Measurements from ENCODE around the gene DCTN1.
A peak's percentile ranks its signal among the peaks of the same experiment; 100 is the strongest.
"Not testable (repeated sequence)": the region's sequence is repeated elsewhere in the genome, so short reads cannot be mapped to it uniquely, and the experiment has no call there.

The DCTN1 gene

DNA sequence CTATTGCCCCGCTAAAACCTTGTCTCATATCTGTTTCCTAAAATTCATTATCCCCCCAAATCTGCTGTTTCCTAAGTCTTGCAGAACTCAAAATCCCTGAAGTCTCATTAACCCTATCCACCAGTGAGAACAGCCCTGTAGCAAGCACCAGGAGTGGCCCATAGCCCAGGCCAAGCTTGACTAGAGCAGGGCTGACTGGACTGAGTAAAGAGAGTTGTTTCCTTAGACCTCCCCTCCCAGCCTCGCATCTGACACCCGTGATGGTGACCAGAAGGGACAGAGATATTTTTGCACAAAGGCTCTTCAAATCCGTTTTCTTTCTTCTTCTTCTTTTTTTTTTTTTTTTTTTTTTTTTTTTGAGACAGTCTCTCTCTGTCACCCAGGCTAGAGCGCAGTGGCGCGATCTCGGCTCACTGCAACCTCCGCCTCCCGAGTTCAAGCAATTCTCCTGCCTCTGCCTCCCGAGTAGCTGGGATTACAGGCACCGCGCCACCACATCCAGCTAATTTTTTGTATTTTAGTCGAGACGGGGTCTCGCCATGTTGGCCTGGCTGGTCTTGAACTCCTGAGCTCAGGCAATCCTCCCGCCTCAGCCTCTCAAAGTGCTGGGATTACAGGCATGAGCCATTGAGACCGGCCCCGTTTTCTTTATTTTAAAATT lies 40.5 kb upstream of the DCTN1 start:
- not testable (repeated sequence) for H3K4me1 ChIP-seq (ENCODE audit: insufficient read depth, low read length); H3K27me3 ChIP-seq (ENCODE audit: insufficient read depth, low read length); H3K27ac ChIP-seq (ENCODE audit: low read depth, low read length); H3K9me3 ChIP-seq (ENCODE audit: insufficient read depth, low read depth, low read length)
- WGBS: 86% methylated on average over 19 of the region's 19 CpGs
- Histone ChIP-seq H3K9ac (ENCODE audit: low read depth, low read length) (0 out of 2 replicates have a peak overlapping the region, but pooled peaks have one; percentile 63), H3K4me3 (ENCODE audit: low read length) (peak overlapping the region; percentile 86), H3K36me3 (ENCODE audit: insufficient read depth, low read length) (peaks cover 12% of the 10 kb centered on the region)

DNA sequence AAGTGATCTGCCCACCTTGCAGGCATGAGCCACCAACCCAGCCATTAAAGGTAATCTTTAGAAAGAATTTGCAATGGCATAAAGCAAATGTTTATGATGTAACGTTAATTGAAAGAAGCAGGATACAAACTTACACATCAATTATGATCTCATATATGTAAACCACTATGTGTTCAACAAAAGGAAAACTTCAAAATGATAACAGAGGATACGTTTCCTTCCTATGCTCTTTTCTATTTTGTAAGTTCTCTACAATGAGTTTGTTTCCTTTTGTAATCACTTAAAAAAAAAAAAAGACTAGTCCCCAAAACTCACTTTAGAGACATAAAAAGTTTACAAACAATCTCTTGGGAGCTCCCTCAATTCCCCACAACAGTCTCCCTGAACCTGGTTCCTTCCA lies 39.9 kb upstream of the DCTN1 start:
- H3K36me3 ChIP-seq (ENCODE audit: insufficient read depth, low read length): peaks cover 6% of the 10 kb centered on the region
- H3K9ac ChIP-seq (ENCODE audit: low read depth, low read length): no peak overlapping the region
- WGBS: 100% methylated on average over 1 of the region's 2 CpGs
- H3K27ac ChIP-seq (ENCODE audit: low read depth, low read length): no peak overlapping the region
- H3K4me1 ChIP-seq (ENCODE audit: insufficient read depth, low read length): no peaks in the 10 kb centered on the region
- H3K4me3 ChIP-seq (ENCODE audit: low read length): no peak overlapping the region
- peaks cover 5% of the 10 kb centered on the region for H3K27me3 ChIP-seq (ENCODE audit: insufficient read depth, low read length)
- no peaks in the 10 kb centered on the region for H3K9me3 ChIP-seq (ENCODE audit: insufficient read depth, low read depth, low read length)

DNA sequence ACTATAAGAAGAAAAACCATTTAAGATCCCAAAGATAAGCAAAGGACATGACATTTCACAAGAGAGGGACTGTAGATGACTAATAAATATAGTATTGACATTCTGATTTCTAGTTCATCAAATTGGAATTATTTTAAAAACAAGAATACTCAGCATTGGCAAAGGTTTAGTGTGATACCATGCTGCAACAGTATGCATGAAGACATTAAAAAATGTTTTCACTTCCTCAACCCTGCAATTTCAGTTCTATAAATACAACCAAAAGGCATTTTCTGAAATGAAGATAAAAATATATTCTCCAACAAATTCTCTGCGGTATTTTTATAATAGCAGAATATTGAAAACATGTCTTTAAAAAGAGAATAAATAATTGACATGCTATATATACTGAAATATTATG lies 39.2 kb upstream of the DCTN1 start:
- peaks cover 5% of the 10 kb centered on the region for H3K27me3 ChIP-seq (ENCODE audit: insufficient read depth, low read length)
- no CpG with 5 or more reads among the region's 1 CpG for WGBS
- no peaks in the 10 kb centered on the region for H3K4me1 ChIP-seq (ENCODE audit: insufficient read depth, low read length)
- H3K9me3 ChIP-seq (ENCODE audit: insufficient read depth, low read depth, low read length): no peaks in the 10 kb centered on the region
- no peak overlapping the region for H3K9ac ChIP-seq (ENCODE audit: low read depth, low read length)
- no peak overlapping the region for H3K4me3 ChIP-seq (ENCODE audit: low read length)
- no peaks in the 10 kb centered on the region for H3K36me3 ChIP-seq (ENCODE audit: insufficient read depth, low read length)
- H3K27ac ChIP-seq (ENCODE audit: low read depth, low read length): no peak overlapping the region

DNA sequence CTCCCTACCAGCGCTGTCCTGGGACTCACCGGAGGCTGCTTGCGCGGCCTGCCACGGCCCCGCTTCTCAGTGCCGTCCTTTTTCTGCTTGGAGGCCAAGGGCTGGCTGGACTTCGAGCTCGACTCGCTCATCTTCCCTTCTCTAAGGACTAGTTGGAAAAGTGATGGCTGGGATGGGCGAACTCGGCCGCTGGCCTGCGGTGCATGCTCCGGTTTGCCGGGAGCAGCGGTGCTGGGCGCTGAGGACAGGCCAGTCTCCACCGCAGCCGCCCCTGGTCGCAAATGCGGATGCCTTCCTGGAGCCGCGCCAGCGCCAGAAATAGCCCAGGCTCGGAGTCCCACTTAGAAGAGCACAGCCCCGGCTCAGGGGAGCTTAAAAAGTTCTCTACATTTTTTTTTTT lies 38.2 kb upstream of the DCTN1 start:
- 94% methylated on average over 27 of the region's 27 CpGs for WGBS
- no peaks in the 10 kb centered on the region for H3K4me1 ChIP-seq (ENCODE audit: insufficient read depth, low read length)

DNA sequence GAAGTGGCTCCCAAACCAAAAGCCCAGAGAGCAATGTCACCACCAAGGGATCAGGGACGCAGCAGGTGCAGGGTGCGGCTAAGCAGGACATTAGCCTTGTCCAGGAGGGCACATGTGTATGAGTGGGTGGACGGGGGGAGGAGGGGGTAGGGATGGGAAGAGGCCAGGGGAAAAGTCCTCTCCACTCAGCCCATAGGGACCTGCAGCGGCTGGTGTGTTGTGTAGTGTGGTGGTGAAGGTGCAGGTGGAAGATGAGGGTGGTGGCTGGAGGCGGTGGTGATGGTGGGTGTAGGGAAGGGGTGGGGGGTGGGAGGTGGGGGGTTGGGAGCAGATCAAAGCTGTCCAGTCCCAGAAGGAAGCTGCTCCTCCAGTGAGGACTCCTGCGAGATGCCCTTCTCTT lies 37.7 kb upstream of the DCTN1 start:
- Histone ChIP-seq H3K9me3 (ENCODE audit: insufficient read depth, low read depth, low read length) (no peaks in the 10 kb centered on the region), H3K9ac (ENCODE audit: low read depth, low read length) (no peak overlapping the region), H3K27me3 (ENCODE audit: insufficient read depth, low read length) (peaks cover 11% of the 10 kb centered on the region), H3K36me3 (ENCODE audit: insufficient read depth, low read length) (no peaks in the 10 kb centered on the region), H3K4me3 (ENCODE audit: low read length) (no peak overlapping the region), H3K27ac (ENCODE audit: low read depth, low read length) (no peak overlapping the region), H3K4me1 (ENCODE audit: insufficient read depth, low read length) (no peaks in the 10 kb centered on the region)
- WGBS: 87% methylated on average over 4 of the region's 6 CpGs

More for the DNA sequence above, 38.2 kb upstream of the DCTN1 start:
- Histone ChIP-seq H3K9ac (ENCODE audit: low read depth, low read length) (no peak overlapping the region), H3K36me3 (ENCODE audit: insufficient read depth, low read length) (no peaks in the 10 kb centered on the region), H3K27ac (ENCODE audit: low read depth, low read length) (no peak overlapping the region), H3K27me3 (ENCODE audit: insufficient read depth, low read length) (peaks cover 11% of the 10 kb centered on the region), H3K4me3 (ENCODE audit: low read length) (no peak overlapping the region), H3K9me3 (ENCODE audit: insufficient read depth, low read depth, low read length) (no peaks in the 10 kb centered on the region)

DNA sequence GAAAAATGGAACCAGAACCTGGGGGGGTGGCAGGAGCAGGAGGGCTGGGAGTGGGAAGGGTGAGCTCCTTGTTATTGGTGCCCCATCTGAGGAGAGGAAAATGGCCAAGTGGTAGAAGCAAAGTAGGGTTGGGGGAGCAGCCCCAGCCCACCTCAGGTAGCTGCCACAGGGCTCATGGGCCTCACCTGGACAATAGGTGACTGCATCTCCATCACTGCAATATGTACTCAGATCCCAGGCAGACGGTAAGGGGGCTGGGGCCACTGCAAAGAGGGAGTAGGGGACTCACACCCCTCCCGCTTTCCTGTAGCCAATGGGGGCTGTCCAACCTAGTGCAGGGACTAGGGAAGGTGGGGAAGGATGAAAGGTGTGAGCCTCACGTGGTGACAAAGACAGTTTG lies 37.1 kb upstream of the DCTN1 start:
- Histone ChIP-seq H3K9ac (ENCODE audit: low read depth, low read length) (no peak overlapping the region), H3K4me1 (ENCODE audit: insufficient read depth, low read length) (no peaks in the 10 kb centered on the region), H3K4me3 (ENCODE audit: low read length) (no peak overlapping the region), H3K27me3 (ENCODE audit: insufficient read depth, low read length) (peaks cover 11% of the 10 kb centered on the region), H3K9me3 (ENCODE audit: insufficient read depth, low read depth, low read length) (no peaks in the 10 kb centered on the region), H3K27ac (ENCODE audit: low read depth, low read length) (no peak overlapping the region), H3K36me3 (ENCODE audit: insufficient read depth, low read length) (no peaks in the 10 kb centered on the region)
- 79% methylated on average over 3 of the region's 3 CpGs for WGBS

DNA sequence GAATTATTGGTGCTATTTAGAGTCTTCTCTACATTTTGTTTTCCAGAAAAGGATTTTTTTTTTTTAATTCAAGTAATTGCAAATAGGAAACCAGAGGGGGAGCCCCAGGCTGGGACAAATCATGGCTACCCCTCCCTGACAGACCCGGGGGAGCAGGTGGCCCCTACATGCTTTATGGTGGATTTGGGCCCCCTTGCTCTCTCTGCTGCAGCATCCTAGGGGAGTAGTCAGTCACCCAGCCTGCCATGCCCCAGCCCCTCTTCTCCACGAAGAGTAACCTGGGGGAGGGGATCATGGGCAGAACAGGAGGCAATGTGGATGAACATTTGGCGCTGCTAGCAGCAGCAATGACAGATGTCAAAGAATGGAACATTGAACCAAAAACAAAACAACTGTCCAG lies 36.7 kb upstream of the DCTN1 start:
- Histone ChIP-seq H3K36me3 (ENCODE audit: insufficient read depth, low read length) (no peaks in the 10 kb centered on the region), H3K27ac (ENCODE audit: low read depth, low read length) (no peak overlapping the region), H3K27me3 (ENCODE audit: insufficient read depth, low read length) (peaks cover 11% of the 10 kb centered on the region), H3K4me1 (ENCODE audit: insufficient read depth, low read length) (no peaks in the 10 kb centered on the region), H3K9ac (ENCODE audit: low read depth, low read length) (no peak overlapping the region), H3K4me3 (ENCODE audit: low read length) (no peak overlapping the region), H3K9me3 (ENCODE audit: insufficient read depth, low read depth, low read length) (no peaks in the 10 kb centered on the region)
- WGBS: 80% methylated on average over 3 of the region's 3 CpGs

DNA sequence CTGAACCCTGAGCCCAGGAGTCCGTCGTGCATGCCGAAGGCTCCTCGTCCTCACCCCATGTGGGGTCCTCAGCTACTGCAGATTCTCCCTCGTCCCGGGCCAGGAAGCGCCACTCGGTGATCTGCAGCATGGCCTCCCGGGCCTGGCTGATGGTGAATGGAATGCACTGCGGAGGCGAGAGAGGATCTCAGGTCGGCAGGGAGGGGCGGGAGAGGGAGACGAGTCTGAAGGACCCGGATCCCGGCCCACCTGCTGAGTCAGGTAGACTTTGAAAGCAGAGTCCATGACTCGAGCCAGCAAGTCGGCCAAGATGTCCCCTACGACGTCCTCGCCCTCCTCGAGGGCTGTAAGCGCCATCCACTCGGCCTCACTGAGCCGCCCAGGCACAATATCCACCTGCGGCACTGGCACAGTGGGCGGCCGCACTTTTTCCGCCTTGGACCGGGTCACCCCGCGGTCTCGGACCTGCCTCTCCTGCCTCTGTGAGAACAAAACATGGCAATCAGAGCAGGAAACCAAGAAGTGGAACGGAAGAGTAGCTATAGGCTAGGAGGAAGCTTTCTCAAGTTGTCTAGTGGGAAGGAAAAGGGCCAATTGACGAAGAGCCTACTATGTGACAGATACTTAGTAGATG lies 35.8 kb upstream of the DCTN1 start:
- no peaks in the 10 kb centered on the region for H3K9me3 ChIP-seq (ENCODE audit: insufficient read depth, low read depth, low read length)
- 88% methylated on average over 35 of the region's 35 CpGs for WGBS
- H3K4me3 ChIP-seq (ENCODE audit: low read length): peak overlapping the region; percentile 35; the same call in 1 of the 2 replicates
- no peak overlapping the region for H3K9ac ChIP-seq (ENCODE audit: low read depth, low read length)
- no peak overlapping the region for H3K27ac ChIP-seq (ENCODE audit: low read depth, low read length)
- no peaks in the 10 kb centered on the region for H3K36me3 ChIP-seq (ENCODE audit: insufficient read depth, low read length)
- H3K4me1 ChIP-seq (ENCODE audit: insufficient read depth, low read length): no peaks in the 10 kb centered on the region
- peaks cover 11% of the 10 kb centered on the region for H3K27me3 ChIP-seq (ENCODE audit: insufficient read depth, low read length)

GRCh38 chr2:74414881-74415761 lies 35.0 kb upstream of the DCTN1 start:
- H3K9ac ChIP-seq (ENCODE audit: low read depth, low read length): no peak overlapping the region
- peak overlapping the region; percentile 35 for H3K4me3 ChIP-seq (ENCODE audit: low read length)
- H3K27me3 ChIP-seq (ENCODE audit: insufficient read depth, low read length): peaks cover 6% of the 10 kb centered on the region
- no peaks in the 10 kb centered on the region for H3K9me3 ChIP-seq (ENCODE audit: insufficient read depth, low read depth, low read length)
- H3K4me1 ChIP-seq (ENCODE audit: insufficient read depth, low read length): no peaks in the 10 kb centered on the region
- no peak overlapping the region for H3K27ac ChIP-seq (ENCODE audit: low read depth, low read length)
- 93% methylated on average over 66 of the region's 66 CpGs for WGBS
- H3K36me3 ChIP-seq (ENCODE audit: insufficient read depth, low read length): no peaks in the 10 kb centered on the region

DNA sequence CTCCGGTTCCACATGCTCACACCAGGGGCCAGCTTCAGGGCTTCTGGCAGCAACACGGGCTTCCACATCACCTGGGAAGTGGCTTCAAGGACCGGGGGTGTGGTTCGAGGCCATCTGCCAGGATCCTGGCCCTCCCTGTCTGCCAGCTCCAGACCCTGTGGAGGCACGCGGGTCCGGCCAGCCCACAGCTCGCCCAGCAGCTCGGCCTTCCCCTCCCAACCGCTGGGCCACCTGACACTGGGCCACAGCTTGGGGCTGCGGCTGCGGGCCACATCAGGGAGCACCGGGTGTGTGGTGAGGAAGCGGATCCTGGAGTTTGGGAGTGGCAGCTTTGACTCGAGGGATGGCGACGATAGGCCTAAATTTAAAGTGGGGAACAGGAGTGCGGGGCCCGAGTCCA lies 34.3 kb upstream of the DCTN1 start:
- H3K4me3 ChIP-seq (ENCODE audit: low read length): peak overlapping the region; percentile 35; the same call in 1 of the 2 replicates
- H3K4me1 ChIP-seq (ENCODE audit: insufficient read depth, low read length): no peaks in the 10 kb centered on the region
- 95% methylated on average over 19 of the region's 19 CpGs for WGBS
- H3K27me3 ChIP-seq (ENCODE audit: insufficient read depth, low read length): peaks cover 6% of the 10 kb centered on the region
- no peak overlapping the region for H3K27ac ChIP-seq (ENCODE audit: low read depth, low read length)
- no peaks in the 10 kb centered on the region for H3K9me3 ChIP-seq (ENCODE audit: insufficient read depth, low read depth, low read length)
- H3K36me3 ChIP-seq (ENCODE audit: insufficient read depth, low read length): no peaks in the 10 kb centered on the region
- H3K9ac ChIP-seq (ENCODE audit: low read depth, low read length): no peak overlapping the region

- H3K4me3 ChIP-seq (ENCODE audit: low read length): no peak overlapping the region
- no peaks in the 10 kb centered on the region for H3K4me1 ChIP-seq (ENCODE audit: insufficient read depth, low read length)
- H3K27ac ChIP-seq (ENCODE audit: low read depth, low read length): no peak overlapping the region
- no peaks in the 10 kb centered on the region for H3K36me3 ChIP-seq (ENCODE audit: insufficient read depth, low read length)
- H3K9me3 ChIP-seq (ENCODE audit: insufficient read depth, low read depth, low read length): no peaks in the 10 kb centered on the region
- peaks cover 6% of the 10 kb centered on the region for H3K27me3 ChIP-seq (ENCODE audit: insufficient read depth, low read length)
- 92% methylated on average over 8 of the region's 8 CpGs for WGBS
- H3K9ac ChIP-seq (ENCODE audit: low read depth, low read length): no peak overlapping the region
Observed at GRCh38 chr2:74413001-74413698, 33.0 kb upstream of the DCTN1 start.

Measured in HUES64 (cell line).